KMS-11 (cell line): Measurements from ENCODE around the gene SLC8A3.

Experiments used
- H2AFZ ChIP-seq: fragments of 200-600 bp; sonication (generic); 2 replicates; pipeline ENCODE4 v1.6.1; 2016; ENCODE audit warnings: antibody characterized with exemption, mixed run types, low read depth
- H3K27ac ChIP-seq: fragments of 200-600 bp; sonication (generic); 2 replicates; pipeline ENCODE4 v1.6.1; 2016; ENCODE audit warnings: mild to moderate bottlenecking, mixed run types
- H3K27me3 ChIP-seq: fragments of 200-600 bp; sonication (generic); 2 replicates; pipeline ENCODE4 v1.6.1; 2017; ENCODE audit warnings: mild to moderate bottlenecking, low read depth, mixed run types, moderate library complexity; ENCODE audit not compliant: insufficient read depth
- H3K36me3 ChIP-seq: fragments of 200-600 bp; sonication (generic); 2 replicates; pipeline ENCODE4 v1.6.1; 2017; ENCODE audit warnings: mild to moderate bottlenecking, mixed run types; ENCODE audit not compliant: insufficient read depth
- H3K4me1 ChIP-seq: fragments of 200-600 bp; sonication (generic); 2 replicates; pipeline ENCODE4 v1.6.1; 2016; ENCODE audit warnings: mild to moderate bottlenecking, low read depth, mixed run types; ENCODE audit not compliant: poor library complexity, severe bottlenecking
- H3K4me2 ChIP-seq: fragments of 200-600 bp; sonication (generic); 2 replicates; pipeline ENCODE4 v1.7.0; 2016; ENCODE audit warnings: mild to moderate bottlenecking, mixed run types
- H3K4me3 ChIP-seq: fragments of 200-600 bp; sonication (generic); IDR thresholded peaks from 2 replicates; pipeline ENCODE4 v1.6.1; 2017; ENCODE audit warnings: low read depth, low read length, mixed read lengths; ENCODE audit not compliant: insufficient read depth
- H3K79me2 ChIP-seq: fragments of 200-600 bp; sonication (generic); 2 replicates; pipeline ENCODE4 v1.6.1; 2016; ENCODE audit warnings: low read depth, mixed run types; ENCODE audit not compliant: insufficient read depth
- H3K9ac ChIP-seq: fragments of 200-600 bp; sonication (generic); 2 replicates; pipeline ENCODE4 v1.6.1; 2016; ENCODE audit warnings: mild to moderate bottlenecking, mixed run types
- H4K20me1 ChIP-seq: fragments of 200-600 bp; sonication (generic); 2 replicates; pipeline ENCODE4 v1.6.1; 2016; ENCODE audit warnings: mild to moderate bottlenecking, mixed run types; ENCODE audit not compliant: insufficient read depth
- TF ChIP-seq, protein P1 (sequence below): fragments of 200-600 bp; sonication (generic); conservative IDR thresholded peaks from 2 replicates; pipeline ENCODE4 v1.6.1; 2017; ENCODE audit warnings: low read depth, mild to moderate bottlenecking, antibody characterized with exemption, low read length, moderate library complexity, mixed read lengths

Gene SLC8A3

DNA sequence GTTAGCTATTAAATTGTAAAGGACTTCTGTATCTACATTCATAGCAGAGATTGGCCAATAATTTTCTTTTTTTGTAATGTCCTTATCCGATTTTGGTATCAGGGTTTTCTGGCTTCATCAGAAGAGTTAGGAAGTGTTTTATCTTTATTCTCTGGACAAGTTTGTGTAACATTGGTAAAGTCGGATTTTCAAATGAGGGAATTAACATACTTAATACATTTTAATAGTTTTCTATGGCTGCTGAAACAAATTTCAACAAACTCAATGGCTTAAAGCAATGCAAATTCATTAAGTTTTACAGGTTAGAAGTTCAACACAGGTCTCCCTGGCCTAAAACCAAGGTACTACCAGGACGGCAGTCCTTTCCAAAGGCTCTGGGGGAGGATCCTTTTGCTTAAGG is 13.2 kb upstream of the SLC8A3 start:
- Histone ChIP-seq H3K79me2 (no peaks in the 10 kb centered on the region), H4K20me1 (no peaks in the 10 kb centered on the region), H3K4me1 (no peaks in the 10 kb centered on the region), H3K4me3 (no peak overlapping the region), H3K36me3 (no peaks in the 10 kb centered on the region), H3K4me2 (no peak overlapping the region), H2AFZ (no peak overlapping the region), H3K27me3 (no peaks in the 10 kb centered on the region), H3K27ac (no peak overlapping the region), H3K9ac (no peak overlapping the region)
- TF ChIP-seq, protein P1, sequence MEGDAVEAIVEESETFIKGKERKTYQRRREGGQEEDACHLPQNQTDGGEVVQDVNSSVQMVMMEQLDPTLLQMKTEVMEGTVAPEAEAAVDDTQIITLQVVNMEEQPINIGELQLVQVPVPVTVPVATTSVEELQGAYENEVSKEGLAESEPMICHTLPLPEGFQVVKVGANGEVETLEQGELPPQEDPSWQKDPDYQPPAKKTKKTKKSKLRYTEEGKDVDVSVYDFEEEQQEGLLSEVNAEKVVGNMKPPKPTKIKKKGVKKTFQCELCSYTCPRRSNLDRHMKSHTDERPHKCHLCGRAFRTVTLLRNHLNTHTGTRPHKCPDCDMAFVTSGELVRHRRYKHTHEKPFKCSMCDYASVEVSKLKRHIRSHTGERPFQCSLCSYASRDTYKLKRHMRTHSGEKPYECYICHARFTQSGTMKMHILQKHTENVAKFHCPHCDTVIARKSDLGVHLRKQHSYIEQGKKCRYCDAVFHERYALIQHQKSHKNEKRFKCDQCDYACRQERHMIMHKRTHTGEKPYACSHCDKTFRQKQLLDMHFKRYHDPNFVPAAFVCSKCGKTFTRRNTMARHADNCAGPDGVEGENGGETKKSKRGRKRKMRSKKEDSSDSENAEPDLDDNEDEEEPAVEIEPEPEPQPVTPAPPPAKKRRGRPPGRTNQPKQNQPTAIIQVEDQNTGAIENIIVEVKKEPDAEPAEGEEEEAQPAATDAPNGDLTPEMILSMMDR, result no peak

- Histone ChIP-seq H3K4me1 (no peaks in the 10 kb centered on the region), H4K20me1 (no peaks in the 10 kb centered on the region), H3K4me2 (no peak overlapping the region), H3K36me3 (no peaks in the 10 kb centered on the region), H3K79me2 (no peaks in the 10 kb centered on the region), H2AFZ (no peak overlapping the region), H3K27ac (no peak overlapping the region), H3K27me3 (no peaks in the 10 kb centered on the region), H3K4me3 (no peak overlapping the region), H3K9ac (no peak overlapping the region)
- TF ChIP-seq, protein P1, result no peak
Observed at GRCh38 chr14:70193396-70193795, 4.6 kb upstream of the SLC8A3 start.

DNA sequence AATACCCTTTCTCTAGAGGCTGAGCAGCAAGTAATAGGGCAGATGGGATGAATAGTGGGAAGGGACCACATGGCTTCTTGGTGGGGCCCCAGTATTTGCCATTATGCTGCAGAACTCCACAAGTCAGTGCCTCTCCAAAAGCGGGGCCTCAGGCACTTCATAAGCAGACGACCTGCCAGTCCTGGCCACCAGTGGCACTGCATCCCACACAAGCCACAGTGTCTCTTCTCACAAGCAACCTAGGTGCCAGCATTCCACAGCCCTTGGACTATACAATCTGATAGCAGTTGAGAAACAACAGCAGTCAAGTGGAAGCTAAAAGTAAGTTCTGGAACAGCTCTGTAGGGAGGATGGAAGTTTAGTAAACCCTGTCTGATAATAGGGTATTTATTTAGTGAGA is 4.2 kb upstream of the SLC8A3 start:
- Histone ChIP-seq H4K20me1 (no peaks in the 10 kb centered on the region), H3K27me3 (no peaks in the 10 kb centered on the region), H3K79me2 (no peaks in the 10 kb centered on the region), H3K36me3 (no peaks in the 10 kb centered on the region), H3K9ac (no peak overlapping the region), H3K27ac (no peak overlapping the region), H3K4me3 (no peak overlapping the region), H3K4me1 (no peaks in the 10 kb centered on the region), H2AFZ (no peak overlapping the region), H3K4me2 (no peak overlapping the region)
- TF ChIP-seq, protein P1, result no peak

DNA sequence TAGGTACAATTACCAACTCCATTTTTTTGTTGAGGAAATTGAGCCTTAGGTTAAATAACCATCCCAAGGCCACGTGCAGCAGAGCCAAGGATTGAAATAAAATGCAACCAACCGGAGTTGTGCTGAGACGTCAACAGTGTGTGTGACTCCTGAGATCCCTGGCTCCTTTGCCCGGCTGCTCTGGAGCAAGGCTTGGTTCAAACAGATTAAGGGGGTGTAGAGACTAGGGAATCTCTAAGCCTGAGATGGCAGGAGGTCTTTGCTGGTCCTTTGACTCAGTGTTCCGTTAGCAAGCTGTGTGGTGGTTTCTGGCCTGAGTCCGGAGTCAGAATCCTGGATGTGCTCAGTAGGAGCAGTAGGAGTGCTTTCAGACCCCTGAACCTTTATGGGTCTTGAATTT is 1.4 kb upstream of the SLC8A3 start:
- Histone ChIP-seq H2AFZ (no peak overlapping the region), H3K36me3 (no peaks in the 10 kb centered on the region), H3K4me2 (no peak overlapping the region), H3K79me2 (no peaks in the 10 kb centered on the region), H3K27ac (no peak overlapping the region), H3K4me3 (no peak overlapping the region), H3K27me3 (no peaks in the 10 kb centered on the region), H4K20me1 (no peaks in the 10 kb centered on the region), H3K4me1 (no peaks in the 10 kb centered on the region), H3K9ac (no peak overlapping the region)
- TF ChIP-seq, protein P1, result no peak
